HG02610 (cell line): ENCODE measurements around the gene GMNN.
"Not testable (repeated sequence)": the region's sequence is repeated elsewhere in the genome, so short reads cannot be mapped to it uniquely, and the experiment has no call there.

Experiments
- ATAC-seq: cut with Tn5 transposase; IDR thresholded peaks from one replicate; pipeline ENCODE4 v1.9.1; 2021; ENCODE audit warnings: mild to moderate bottlenecking, moderate library complexity; ENCODE audit not compliant: unreplicated experiment

The GMNN gene

GRCh38 chr6:24761193-24761835 is 13.4 kb upstream of the GMNN start:
- ATAC-seq = no peak

GRCh38 chr6:24761851-24762250 is 12.9 kb upstream of the GMNN start:
- no peak for ATAC-seq

- ATAC-seq = no peak
Observed at GRCh38 chr6:24763578-24763977, 11.2 kb upstream of the GMNN start.

GRCh38 chr6:24764833-24765828 is 9.6 kb upstream of the GMNN start:
- ATAC-seq = not testable (repeated sequence)

GRCh38 chr6:24765968-24766367 is 8.8 kb upstream of the GMNN start:
- ATAC-seq = not testable (repeated sequence)

GRCh38 chr6:24766680-24767462 is 7.9 kb upstream of the GMNN start:
- ATAC-seq = peak; percentile 59

- no peak for ATAC-seq
Observed at GRCh38 chr6:24768361-24768760, 6.4 kb upstream of the GMNN start.

GRCh38 chr6:24775520-24776058 is 852 bp downstream of the GMNN start:
- ATAC-seq = peak; percentile 12

GRCh38 chr6:24777227-24777626 is 2.5 kb downstream of the GMNN start:
- ATAC-seq = no peak

- ATAC-seq = no peak
Observed at GRCh38 chr6:24778121-24778520, 3.4 kb downstream of the GMNN start.

- ATAC-seq = no peak
Observed at GRCh38 chr6:24778878-24779277, 4.1 kb downstream of the GMNN start.

GRCh38 chr6:24779416-24780016 is 4.8 kb downstream of the GMNN start:
- ATAC-seq = no peak

- ATAC-seq = no peak
Observed at GRCh38 chr6:24780206-24780605, 5.5 kb downstream of the GMNN start.

GRCh38 chr6:24788031-24788665 is 13.4 kb downstream of the GMNN start:
- ATAC-seq = no peak

- no peak for ATAC-seq
Observed at GRCh38 chr6:24795106-24795505, 20.4 kb downstream of the GMNN start.

- ATAC-seq = no peak
Observed at GRCh38 chr6:24796616-24797290, 22.0 kb downstream of the GMNN start.

- ATAC-seq = no peak
Observed at GRCh38 chr6:24797596-24798216, 23.0 kb downstream of the GMNN start.

GRCh38 chr6:24798740-24799540 is 24.2 kb downstream of the GMNN start, which contains the start of gene ARMH2:
Gene ARMH2 (minus strand): TSS chr6:24798917. CDS start chr6:24798857, 60 bp downstream.
- ATAC-seq = no peak
